ENCODE data around the gene XCR1.

DNA sequence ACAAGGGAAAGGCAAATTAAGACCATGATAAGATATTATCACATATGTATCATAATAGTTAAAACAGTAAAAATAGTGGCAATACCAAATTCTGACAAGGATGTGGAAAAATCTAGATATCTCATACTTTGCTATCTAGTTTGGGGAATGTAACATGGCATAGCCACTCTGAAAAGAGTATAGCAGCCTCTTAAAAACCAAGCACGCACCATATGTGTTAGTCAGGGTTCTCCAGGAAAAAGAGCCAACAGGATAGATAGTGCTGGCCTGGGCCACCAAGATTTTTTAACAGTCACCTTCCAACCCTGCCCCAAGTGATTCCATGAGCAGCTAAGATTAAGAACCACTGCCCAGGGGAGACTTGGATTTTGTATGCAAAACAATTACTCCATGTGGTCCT lies 48.5 kb upstream of the XCR1 start:
- no peak for TF ChIP-seq CTCF (conservative IDR thresholded peaks at IDR 0.05; ENCODE audit: low read depth, low read length)
- no peak for TF ChIP-seq EZH2 (IDR thresholded peaks at IDR 0.05; ENCODE audit: borderline replicate concordance, low read depth, low read length, poor library complexity, severe bottlenecking)

All from A673 (cell line).